Aorta (tissue), 5 donors: ENCODE data around the gene ARFGEF2. TPM values are rescaled to one million over a fixed set of nuclear protein-coding genes. Genes with fewer than 3 reads are reported as not detected.

ENCODE experiments used
- ATAC-seq: fragments of 200-7000 bp; cut with Tn5 transposase; one replicate; pipeline ENCODE4 v1.9.1; 2022; ENCODE audit warnings: moderate library complexity; ENCODE audit not compliant: low FRiP score
- DNase-seq, 2 donors: peaks; one replicate each; pipeline ENCODE4 v3.0.0-alpha.2; 2020
- H3K27ac ChIP-seq, 2 donors: one replicate each; pipeline ENCODE4 v1.5.1; 2013; ENCODE audit warnings: low read length in 2 of 2, mild to moderate bottlenecking in 2 of 2, moderate library complexity in 2 of 2, control low read depth in 1 of 2, inconsistent platforms in 1 of 2, low read depth in 1 of 2
- H3K27me3 ChIP-seq, 2 donors: one replicate each; pipeline ENCODE4 v1.6.1; 2013; ENCODE audit warnings: control low read depth in 1 of 2, low read length in 1 of 2, mild to moderate bottlenecking in 1 of 2, moderate library complexity in 1 of 2; ENCODE audit not compliant: insufficient read depth in 2 of 2, control insufficient read depth in 1 of 2
- H3K36me3 ChIP-seq, 2 donors: one replicate each; pipeline ENCODE4 v1.6.1; 2013; ENCODE audit warnings: control low read depth in 1 of 2, low read length in 1 of 2, mild to moderate bottlenecking in 1 of 2; ENCODE audit not compliant: insufficient read depth in 2 of 2, control insufficient read depth in 1 of 2
- H3K4me1 ChIP-seq, 2 donors: one replicate each; pipeline ENCODE4 v1.6.1; 2013; ENCODE audit warnings: low read length in 2 of 2, control low read depth in 1 of 2, mild to moderate bottlenecking in 1 of 2, moderate library complexity in 1 of 2; ENCODE audit not compliant: insufficient read depth in 2 of 2, control insufficient read depth in 1 of 2
- H3K4me3 ChIP-seq, 2 donors: one replicate each; pipeline ENCODE4 v1.5.1; 2013; ENCODE audit warnings: low read length in 2 of 2, control low read depth in 1 of 2, mild to moderate bottlenecking in 1 of 2
- H3K9me3 ChIP-seq: one replicate; pipeline ENCODE4 v1.6.1; 2013; ENCODE audit warnings: mild to moderate bottlenecking, low read length; ENCODE audit not compliant: control insufficient read depth
- WGBS, 2 donors: extraction: QIAGEN DNeasy Blood & Tissue Kit; methylation state at CpG; one replicate each; pipeline ENCODE4 v1.1.7; 2013; 5-methylcytosine and 5-hydroxymethylcytosine counted together
- intact Hi-C, 2 donors: fragments of 100-400 bp; cut with DNase I; formaldehyde crosslinking; loops; one replicate each; pipeline versions ENCODE4 v1.14.2 to v1.15.0; 2022
- polyA plus RNA-seq, 2 donors: library from polyadenylated mRNA; stranded (reverse); fragments of 200-250 nt; gene quantifications; one replicate each; pipeline ENCODE4 v1.2.3, GENCODE V29; 2013
- total RNA-seq, 2 donors: library from RNA; stranded (reverse); fragmentation: NEBNext Ultra II Directional; extraction: Animal tissue kit (Norgen Biotek cat#: 25700); gene quantifications; one replicate each; pipeline ENCODE4 v1.2.1, GENCODE V29; 2021
- donor health status: healthy with polysubstance abuse.
- donor health status: Bipolar disorder and iron deficiency.
- donor health status: DM: no; HTN: no; CAD: no.
- donor health status: DM: no; HTN: no; CAD: no.
- donor health status: DM: yes; HTN: yes; CAD: no.

The ARFGEF2 gene
- total and polyA plus RNA-seq, 4 donors: 5.8 to 30.2 (median 19.3) TPM

DNA sequence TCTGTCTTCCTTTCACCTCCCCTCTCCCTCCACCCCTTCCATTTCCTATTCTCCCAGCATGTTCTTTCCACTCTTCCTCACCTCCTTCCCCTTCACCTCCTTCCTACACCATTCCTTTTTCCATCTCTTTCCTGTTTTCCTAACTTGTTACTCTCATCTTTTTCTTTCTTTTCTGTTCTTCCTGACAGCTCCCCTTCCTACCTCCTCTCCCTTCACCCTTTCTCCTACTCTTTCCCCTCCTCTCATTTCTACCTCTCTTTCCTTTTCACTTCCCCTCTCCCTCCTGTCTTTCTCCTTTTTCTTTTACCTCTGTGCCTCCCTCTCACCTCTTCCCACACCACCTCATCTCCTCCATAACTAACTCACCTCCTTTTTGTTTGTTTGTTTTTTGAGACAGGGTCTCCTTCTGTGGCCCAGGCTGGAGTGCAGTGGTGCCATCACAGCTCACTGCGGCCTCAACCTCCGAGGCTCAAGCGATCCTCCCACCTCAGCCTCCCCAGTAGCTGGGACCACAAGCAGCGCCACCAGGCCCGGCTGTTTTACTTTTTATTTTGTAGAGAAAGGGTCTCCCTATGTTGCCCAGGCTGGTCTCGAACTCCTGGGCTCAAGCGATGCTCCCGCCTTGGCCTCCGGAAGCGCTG, 864 bp upstream of the ARFGEF2 start:
- Histone ChIP-seq H3K9me3 (no peaks in the 10 kb centered on the region), H3K27me3 (no peaks in the 10 kb centered on the region), H3K27ac (peak overlapping the region in 1 of 2 donors; percentile 82), H3K4me3 (peak overlapping the region in 1 of 2 donors; percentile 96), H3K4me1 (peaks cover 0 to 4% of the 10 kb centered on the region in 2 donors), H3K36me3 (no peaks in the 10 kb centered on the region)
- 26 to 28% methylated on average over 10 of the region's 10 CpGs for WGBS, 2 donors
- DNase-seq (peak in 1 of 2 donors; percentile 82), ATAC-seq (peak; percentile 42)
- intact Hi-C loops: loop anchor here in 1 of 2 donors (5.0 kb wide), 1 partner anchor 62 kb away; no protein-coding TSS in a partner anchor

DNA sequence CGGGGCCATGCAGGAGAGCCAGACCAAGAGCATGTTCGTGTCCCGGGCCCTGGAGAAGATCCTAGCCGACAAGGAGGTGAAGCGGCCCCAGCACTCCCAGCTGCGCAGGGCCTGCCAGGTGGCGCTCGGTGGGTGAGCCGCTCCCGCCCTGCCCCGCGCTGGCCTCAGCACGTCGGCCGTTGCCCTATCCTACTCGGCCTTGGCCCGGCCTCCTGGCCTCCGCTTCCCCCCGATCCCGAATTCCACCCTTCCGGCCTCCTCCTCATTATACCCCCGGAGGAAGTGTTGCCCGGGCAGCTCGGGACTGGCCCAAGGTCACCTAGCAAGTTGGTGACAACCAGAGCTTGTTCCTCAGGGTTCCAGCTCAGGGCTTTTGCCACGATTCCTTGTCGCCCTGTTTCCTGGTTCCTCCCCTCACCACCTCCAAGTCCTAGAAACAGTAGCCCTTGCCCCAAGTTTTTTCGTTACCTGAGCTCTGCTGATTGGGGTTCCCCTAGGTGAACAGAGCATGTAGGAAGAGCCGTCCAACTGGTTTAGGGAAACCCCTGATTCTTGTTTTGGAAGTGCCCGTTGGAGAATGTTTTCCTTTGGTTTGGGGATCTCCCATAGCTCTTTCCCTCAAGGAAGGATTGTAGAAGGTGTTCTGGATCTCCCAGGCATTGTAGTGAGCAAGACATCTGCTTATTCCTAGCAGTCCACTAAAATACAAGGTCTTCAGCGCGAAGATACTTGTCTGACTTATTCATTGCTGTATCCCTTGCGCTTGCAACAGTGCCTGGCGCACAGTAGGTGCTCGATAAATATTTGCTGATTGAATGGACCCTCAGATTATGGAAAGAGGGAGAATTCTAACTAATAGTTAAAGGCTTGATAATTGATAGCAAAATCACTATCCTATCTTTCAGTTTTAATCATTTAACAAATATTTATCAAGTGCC, 641 bp downstream of the ARFGEF2 start:
- Histone ChIP-seq H3K27ac (peak overlapping the region; percentile 78 to 80), H3K4me3 (peak overlapping the region; percentile 60 to 96), H3K36me3 (no peaks in the 10 kb centered on the region), H3K9me3 (no peaks in the 10 kb centered on the region), H3K27me3 (no peaks in the 10 kb centered on the region), H3K4me1 (peaks cover 0 to 4% of the 10 kb centered on the region in 2 donors)
- WGBS, 2 donors: 9 to 14% methylated on average over 24 to 34 of the region's 34 CpGs
- intact Hi-C loops: loop anchor here in 1 of 2 donors (5.0 kb wide), 1 partner anchor 60 kb away; no protein-coding TSS in a partner anchor
- DNase-seq: peak; percentile 68 to 81
- ATAC-seq: peak; percentile 58

DNA sequence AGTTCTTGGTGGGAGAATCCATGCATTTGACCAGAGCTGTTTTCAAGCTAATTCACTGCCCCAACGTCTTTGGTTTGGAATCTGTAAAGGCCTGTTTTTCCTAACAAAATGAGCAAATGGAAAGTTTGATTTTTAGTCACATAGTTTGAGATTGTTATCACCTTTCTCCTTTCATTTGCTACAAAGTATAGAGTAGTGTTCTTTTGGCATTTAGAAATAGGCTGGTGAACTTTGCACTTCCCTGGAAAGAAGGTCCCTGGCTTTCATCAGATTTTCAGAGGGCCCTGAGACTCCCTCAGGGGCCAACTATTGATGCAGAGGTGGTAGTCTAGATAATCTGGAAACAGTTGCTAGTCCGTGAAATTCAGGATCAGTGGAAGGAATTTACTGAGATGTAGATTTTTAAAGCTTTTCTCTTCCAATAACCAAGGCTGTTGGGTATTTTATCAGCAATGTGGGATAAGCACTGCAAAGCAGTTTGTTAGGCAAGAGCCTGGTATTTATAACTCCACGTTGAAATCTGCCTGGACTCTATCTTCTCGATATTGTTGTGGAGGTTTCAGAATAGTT, 1.7 kb downstream of the ARFGEF2 start:
- no peak overlapping the region for H3K27ac ChIP-seq
- ATAC-seq (no peak), DNase-seq (no peak)
- no peaks in the 10 kb centered on the region for H3K36me3 ChIP-seq
- H3K27me3 ChIP-seq: no peaks in the 10 kb centered on the region
- peaks cover 0 to 4% of the 10 kb centered on the region in 2 donors for H3K4me1 ChIP-seq
- intact Hi-C loops: loop anchor here in 1 of 2 donors (5.0 kb wide), 1 partner anchor 59 kb away; no protein-coding TSS in a partner anchor
- WGBS, 2 donors: 8 to 18% methylated on average over 4 of the region's 4 CpGs
- no peaks in the 10 kb centered on the region for H3K9me3 ChIP-seq
- no peak overlapping the region for H3K4me3 ChIP-seq

DNA sequence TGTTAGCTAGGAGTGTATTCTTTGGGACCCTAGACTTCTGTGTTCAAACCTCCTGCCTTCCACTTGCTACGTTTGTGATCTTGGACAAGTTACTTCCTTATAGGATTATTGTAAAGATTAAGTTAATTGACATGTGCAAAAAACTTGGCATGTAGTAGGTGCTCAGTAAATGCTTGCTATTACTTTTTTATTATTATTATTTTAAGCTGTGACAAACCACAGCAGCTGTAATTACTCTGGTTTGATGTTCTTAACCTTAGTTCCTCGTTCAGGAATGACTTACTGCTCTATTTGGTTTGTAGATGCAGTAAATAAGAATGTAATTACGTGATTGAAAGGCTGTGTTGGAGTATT, 3.2 kb downstream of the ARFGEF2 start:
- Histone ChIP-seq H3K4me3 (no peak overlapping the region), H3K27ac (no peak overlapping the region)
- intact Hi-C loops: loop anchor here in 1 of 2 donors (5.0 kb wide), 1 partner anchor 58 kb away; no protein-coding TSS in a partner anchor

DNA sequence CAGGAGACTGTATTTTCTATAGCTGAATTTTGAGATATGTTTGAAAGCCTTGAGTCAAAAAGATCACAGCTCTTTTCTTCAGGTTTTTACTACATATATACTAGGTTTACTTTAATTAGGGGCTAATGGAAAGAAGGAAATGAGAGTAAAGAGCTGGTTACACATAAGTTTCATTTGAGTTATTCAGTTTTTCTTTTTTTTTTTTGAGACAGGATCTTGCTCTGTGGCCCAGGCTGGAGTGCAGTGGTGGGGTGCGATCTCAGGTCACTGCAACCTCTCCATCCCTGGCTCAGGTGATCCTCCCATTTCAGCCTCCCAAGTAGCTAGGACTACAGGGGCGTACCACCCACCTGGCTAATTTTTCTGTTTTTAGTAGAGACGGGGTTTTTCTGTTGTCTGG, 4.8 kb downstream of the ARFGEF2 start:
- Histone ChIP-seq H3K27ac (no peak overlapping the region), H3K36me3 (no peaks in the 10 kb centered on the region), H3K9me3 (no peaks in the 10 kb centered on the region), H3K4me1 (peaks cover 0 to 4% of the 10 kb centered on the region in 2 donors), H3K27me3 (no peaks in the 10 kb centered on the region), H3K4me3 (no peak overlapping the region)
- ATAC-seq (no peak), DNase-seq (no peak)
- 95 to 96% methylated on average over 3 of the region's 3 CpGs for WGBS, 2 donors
- intact Hi-C loops: no loop called here

More for the DNA sequence above, 3.2 kb downstream of the ARFGEF2 start:
- no peak for ATAC-seq
- DNase-seq: no peak
- Histone ChIP-seq H3K27me3 (no peaks in the 10 kb centered on the region), H3K9me3 (no peaks in the 10 kb centered on the region), H3K36me3 (no peaks in the 10 kb centered on the region), H3K4me1 (peaks cover 0 to 4% of the 10 kb centered on the region in 2 donors)
- WGBS, 2 donors: 59 to 60% methylated on average over 3 of the region's 3 CpGs

DNA sequence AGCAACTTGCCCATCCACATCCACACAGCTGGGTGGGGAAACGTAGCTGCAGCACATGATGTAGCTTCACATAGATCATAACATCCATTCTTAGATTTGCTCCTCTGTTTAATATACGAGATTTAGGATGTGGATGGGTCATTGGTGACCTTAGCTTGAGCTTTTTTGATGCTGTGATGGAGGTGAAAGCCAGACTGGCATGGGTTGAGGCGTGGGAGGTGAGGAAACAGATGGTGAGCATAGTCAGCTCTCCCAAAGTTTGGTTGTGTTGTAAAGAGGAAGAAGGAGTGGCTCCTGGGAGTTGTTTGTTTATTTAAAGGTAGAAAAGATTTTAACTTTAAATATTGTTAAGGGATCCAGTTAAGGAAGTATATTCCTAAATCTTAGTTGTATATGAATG, 5.3 kb downstream of the ARFGEF2 start:
- 87 to 89% methylated on average over 3 of the region's 3 CpGs for WGBS, 2 donors
- ATAC-seq (no peak), DNase-seq (no peak)
- Histone ChIP-seq H3K9me3 (no peaks in the 10 kb centered on the region), H3K36me3 (no peaks in the 10 kb centered on the region), H3K4me1 (peaks cover 0 to 4% of the 10 kb centered on the region in 2 donors), H3K4me3 (no peak overlapping the region), H3K27me3 (no peaks in the 10 kb centered on the region), H3K27ac (no peak overlapping the region)
- intact Hi-C loops: no loop called here

DNA sequence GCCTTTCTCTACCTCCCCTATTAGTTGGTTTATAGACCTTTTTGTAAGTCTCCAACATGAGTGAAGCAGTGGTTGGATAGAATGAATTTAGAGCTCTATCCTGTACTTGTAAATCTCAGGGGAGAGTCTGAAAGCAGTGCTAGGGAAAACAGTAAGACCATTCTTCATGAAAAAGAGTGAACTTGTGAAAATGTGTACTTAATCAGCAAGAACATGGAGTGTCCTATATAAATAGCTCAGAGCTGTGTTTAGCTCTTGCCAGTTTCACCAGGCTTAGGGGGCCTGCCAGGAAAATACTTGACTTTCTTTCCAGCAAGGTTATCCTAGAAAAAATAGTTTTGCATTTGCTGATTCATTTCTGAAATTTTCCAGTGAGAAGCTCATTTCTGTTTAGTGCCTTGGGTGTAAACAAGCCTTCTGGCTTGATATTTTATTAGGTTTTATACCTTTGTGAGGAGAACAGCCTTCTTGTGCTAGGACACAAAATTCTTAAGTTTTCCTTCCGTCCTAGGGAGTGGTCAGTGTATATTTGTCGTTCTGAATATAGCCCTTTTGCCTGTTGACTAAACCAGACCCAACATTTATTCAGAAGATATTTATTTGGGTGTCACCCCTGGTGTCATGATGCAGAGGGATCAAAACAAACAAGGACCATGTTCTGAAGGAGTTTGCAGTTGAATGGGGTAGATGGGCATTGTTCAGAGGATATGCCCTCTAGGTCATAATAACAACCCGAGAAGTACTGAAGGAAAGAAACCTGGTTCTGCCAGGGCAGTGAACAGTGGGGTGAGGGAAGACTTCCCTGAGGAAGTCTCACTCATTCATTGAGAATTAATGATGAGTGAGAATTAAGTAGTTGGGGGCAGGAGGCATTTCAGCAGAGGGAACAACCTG, 7.6 kb downstream of the ARFGEF2 start:
- no peaks in the 10 kb centered on the region for H3K27me3 ChIP-seq
- no peaks in the 10 kb centered on the region for H3K36me3 ChIP-seq
- H3K9me3 ChIP-seq: no peaks in the 10 kb centered on the region
- WGBS, 2 donors: 5 to 10% methylated on average over 3 of the region's 3 CpGs
- peak; percentile 75 for ATAC-seq
- no peak overlapping the region for H3K4me3 ChIP-seq
- intact Hi-C loops: no loop called here
- H3K27ac ChIP-seq: peak overlapping the region; percentile 47 to 88
- H3K4me1 ChIP-seq: no peaks in the 10 kb centered on the region
- peak in 1 of 2 donors; percentile 55 for DNase-seq

DNA sequence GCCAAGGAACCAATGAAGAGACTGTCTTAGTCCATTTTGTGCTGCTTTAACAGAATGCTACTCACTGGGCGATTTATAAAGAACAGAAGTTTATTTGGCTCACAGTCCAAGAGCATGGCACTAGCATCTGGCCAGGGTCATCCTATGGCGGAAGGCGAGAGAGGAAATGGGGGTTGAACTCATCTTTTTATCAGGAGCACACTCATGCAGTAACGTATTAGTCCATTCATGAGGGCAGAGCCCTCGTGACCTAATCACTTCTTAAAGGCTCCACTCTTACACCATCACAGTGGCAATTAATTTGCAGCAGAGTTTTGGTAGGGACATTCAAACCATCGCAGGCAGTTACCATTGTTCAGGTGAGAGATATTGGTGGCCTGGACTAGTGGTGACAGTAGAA, 8.5 kb downstream of the ARFGEF2 start:
- Histone ChIP-seq H3K36me3 (no peaks in the 10 kb centered on the region), H3K27me3 (no peaks in the 10 kb centered on the region), H3K9me3 (no peaks in the 10 kb centered on the region), H3K4me1 (no peaks in the 10 kb centered on the region), H3K4me3 (no peak overlapping the region), H3K27ac (peak overlapping the region in 1 of 2 donors; percentile 88)
- WGBS, 2 donors: 70 to 76% methylated on average over 6 of the region's 6 CpGs
- no peak for DNase-seq
- intact Hi-C loops: no loop called here
- no peak for ATAC-seq
